HUES6 (cell line): ENCODE measurements around the gene FEM1B.

ENCODE experiments used
- H3K27ac ChIP-seq: 2 replicates; pipeline ENCODE4 v1.7.0; 2013; ENCODE audit warnings: low read depth, mild to moderate bottlenecking, low read length, inconsistent platforms
- H3K27me3 ChIP-seq: 2 replicates; pipeline ENCODE4 v1.6.1; 2013; ENCODE audit warnings: low read length; ENCODE audit not compliant: control insufficient read depth, insufficient read depth
- H3K36me3 ChIP-seq: 2 replicates; pipeline ENCODE4 v1.6.1; 2013; ENCODE audit warnings: low read length; ENCODE audit not compliant: control insufficient read depth, insufficient read depth
- H3K4me1 ChIP-seq: 2 replicates; pipeline ENCODE4 v1.6.1; 2013; ENCODE audit warnings: low read length; ENCODE audit not compliant: control insufficient read depth, insufficient read depth
- H3K4me3 ChIP-seq: 2 replicates; pipeline ENCODE4 v1.5.1; 2013; ENCODE audit warnings: low read depth, low read length
- H3K9ac ChIP-seq: one replicate; pipeline ENCODE4 v1.6.1; 2013; ENCODE audit warnings: mild to moderate bottlenecking, low read length
- H3K9me3 ChIP-seq: 2 replicates; pipeline ENCODE4 v1.6.1; 2013; ENCODE audit warnings: low read depth, low read length; ENCODE audit not compliant: control insufficient read depth, insufficient read depth

The FEM1B gene

DNA sequence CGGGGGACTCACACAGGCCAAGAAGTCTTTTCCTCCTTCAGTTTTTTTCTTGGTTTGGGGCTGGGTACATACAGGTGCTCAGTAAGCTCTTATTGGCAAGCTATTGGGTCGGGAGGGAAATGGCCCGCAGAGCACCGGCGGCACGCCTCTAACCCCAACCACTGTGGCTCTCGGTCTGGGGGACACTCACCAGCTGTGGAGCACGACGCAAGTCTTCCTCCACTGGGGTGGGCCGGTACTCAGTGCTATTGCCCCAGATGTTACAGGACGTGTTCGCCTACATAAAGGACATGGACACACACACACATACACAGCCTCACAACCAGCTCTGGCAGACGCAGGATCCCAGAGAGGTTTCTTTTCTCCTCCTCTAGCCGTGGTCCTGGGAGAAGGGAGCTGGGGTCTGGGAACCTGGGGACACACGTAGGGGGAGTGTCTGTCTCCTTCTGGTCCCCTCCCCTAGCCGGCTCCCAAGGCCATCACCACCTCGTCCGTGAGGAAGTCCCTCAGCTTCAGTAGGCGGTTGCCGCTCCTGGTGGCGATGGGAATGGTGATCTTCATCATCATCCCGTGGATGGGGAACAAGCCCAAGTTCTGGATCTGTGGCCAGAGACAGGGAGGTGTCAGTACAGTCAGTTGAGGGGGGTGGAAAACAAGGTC lies 33.4 kb downstream of the FEM1B start:
- Histone ChIP-seq H3K9ac (no peak overlapping the region), H3K27me3 (no peaks in the 10 kb centered on the region), H3K4me1 (peaks cover 15% of the 10 kb centered on the region), H3K4me3 (no peak overlapping the region), H3K36me3 (no peaks in the 10 kb centered on the region), H3K27ac (no peak overlapping the region), H3K9me3 (no peaks in the 10 kb centered on the region)

- Histone ChIP-seq H3K36me3 (no peaks in the 10 kb centered on the region), H3K9me3 (no peaks in the 10 kb centered on the region), H3K4me3 (no peak overlapping the region), H3K27me3 (no peaks in the 10 kb centered on the region), H3K27ac (no peak overlapping the region), H3K9ac (no peak overlapping the region), H3K4me1 (peaks cover 18% of the 10 kb centered on the region)
Observed at GRCh38 chr15:68311464-68311835, 33.9 kb downstream of the FEM1B start.

DNA sequence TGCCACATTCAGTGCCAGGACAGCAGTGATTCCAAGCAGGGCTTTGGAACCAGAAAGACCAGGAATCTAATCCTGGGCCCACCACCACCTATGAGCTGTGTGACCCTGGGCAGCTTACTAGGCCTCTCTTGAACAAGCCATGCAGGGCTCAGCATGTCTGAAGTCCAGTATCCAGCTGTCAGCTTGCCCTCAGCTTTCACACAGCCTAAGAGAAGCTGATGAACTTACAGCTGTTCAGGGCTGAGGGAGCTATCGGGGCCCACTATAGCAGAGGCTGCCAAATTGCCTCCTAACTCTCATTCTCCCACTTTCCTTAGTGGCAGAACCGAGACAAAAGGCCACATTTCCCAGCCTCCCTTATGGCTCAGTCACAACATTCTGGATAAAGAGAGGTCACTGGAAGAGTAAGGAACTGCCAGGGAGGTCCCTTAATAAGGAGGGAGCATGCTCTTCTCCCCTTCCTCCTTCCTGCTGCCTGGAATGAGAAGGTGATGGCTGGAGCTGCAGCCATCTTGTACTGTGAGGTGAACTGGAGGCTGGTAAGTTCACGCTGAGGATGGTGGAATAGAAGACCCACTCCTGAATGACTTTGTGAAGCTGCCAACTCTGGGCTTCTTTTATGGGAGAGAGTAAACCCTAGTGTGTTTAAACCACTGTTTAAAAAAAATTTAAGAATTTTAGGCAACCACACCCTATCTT lies 34.5 kb downstream of the FEM1B start:
- Histone ChIP-seq H3K27me3 (no peaks in the 10 kb centered on the region), H3K36me3 (no peaks in the 10 kb centered on the region), H3K4me3 (no peak overlapping the region), H3K9me3 (no peaks in the 10 kb centered on the region), H3K9ac (no peak overlapping the region), H3K4me1 (peaks cover 15% of the 10 kb centered on the region), H3K27ac (no peak overlapping the region)

GRCh38 chr15:68312701-68313204 lies 35.2 kb downstream of the FEM1B start:
- Histone ChIP-seq H3K4me1 (peaks cover 12% of the 10 kb centered on the region), H3K36me3 (no peaks in the 10 kb centered on the region), H3K9ac (no peak overlapping the region), H3K9me3 (no peaks in the 10 kb centered on the region), H3K4me3 (no peak overlapping the region), H3K27me3 (no peaks in the 10 kb centered on the region), H3K27ac (no peak overlapping the region)

DNA sequence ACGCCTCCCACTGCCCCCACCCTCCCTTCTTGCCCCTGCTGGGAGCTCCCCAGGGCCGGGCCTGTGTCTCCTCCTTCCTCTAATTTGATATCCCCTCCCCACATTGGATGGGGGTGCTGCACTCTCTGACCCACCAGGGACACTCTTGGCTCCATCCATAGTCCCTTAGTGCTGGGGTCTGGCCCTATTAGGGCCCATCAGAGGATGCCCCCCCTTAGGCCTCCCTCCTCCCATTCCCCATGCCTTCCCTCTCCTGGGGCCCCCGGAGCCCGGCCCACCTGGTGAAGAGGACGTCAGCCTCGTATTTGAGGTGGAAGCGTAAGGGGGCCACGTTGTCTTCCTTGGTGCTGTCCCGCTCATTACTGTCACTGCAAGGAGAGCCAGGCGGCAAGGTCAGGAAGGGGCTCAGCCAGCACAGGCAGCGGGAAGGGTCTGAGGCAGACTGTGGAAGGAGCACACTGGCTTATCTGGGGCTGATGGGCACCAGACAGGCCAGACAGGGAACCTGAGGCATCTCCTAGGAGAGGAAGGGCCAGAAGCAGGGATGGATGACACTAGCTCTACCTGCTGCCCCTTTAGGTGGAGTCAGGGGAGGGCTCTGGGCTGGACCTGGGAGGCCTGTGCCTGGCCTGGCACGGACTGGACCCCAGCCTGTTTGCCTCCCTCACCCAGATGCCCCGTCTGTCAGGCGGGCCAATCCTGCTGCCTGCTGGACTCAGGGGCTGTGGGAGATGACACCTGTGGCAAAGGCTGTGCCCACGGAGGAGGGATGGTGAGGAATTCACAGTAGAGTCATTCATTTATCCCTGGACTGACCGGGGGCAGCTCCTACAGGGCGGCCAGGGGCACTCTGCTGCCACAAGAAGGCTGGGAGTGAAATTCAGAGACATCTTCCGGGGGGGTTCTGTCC lies 36.2 kb downstream of the FEM1B start:
- H3K9me3 ChIP-seq: no peaks in the 10 kb centered on the region
- no peak overlapping the region for H3K9ac ChIP-seq
- H3K27me3 ChIP-seq: no peaks in the 10 kb centered on the region
- H3K4me1 ChIP-seq: peaks cover 12% of the 10 kb centered on the region
- no peaks in the 10 kb centered on the region for H3K36me3 ChIP-seq
- H3K27ac ChIP-seq: no peak overlapping the region
- no peak overlapping the region for H3K4me3 ChIP-seq

GRCh38 chr15:68314563-68314962 lies 37.0 kb downstream of the FEM1B start:
- Histone ChIP-seq H3K27me3 (no peaks in the 10 kb centered on the region), H3K27ac (no peak overlapping the region), H3K9ac (no peak overlapping the region), H3K4me3 (no peak overlapping the region), H3K36me3 (no peaks in the 10 kb centered on the region), H3K9me3 (no peaks in the 10 kb centered on the region), H3K4me1 (peaks cover 12% of the 10 kb centered on the region)

DNA sequence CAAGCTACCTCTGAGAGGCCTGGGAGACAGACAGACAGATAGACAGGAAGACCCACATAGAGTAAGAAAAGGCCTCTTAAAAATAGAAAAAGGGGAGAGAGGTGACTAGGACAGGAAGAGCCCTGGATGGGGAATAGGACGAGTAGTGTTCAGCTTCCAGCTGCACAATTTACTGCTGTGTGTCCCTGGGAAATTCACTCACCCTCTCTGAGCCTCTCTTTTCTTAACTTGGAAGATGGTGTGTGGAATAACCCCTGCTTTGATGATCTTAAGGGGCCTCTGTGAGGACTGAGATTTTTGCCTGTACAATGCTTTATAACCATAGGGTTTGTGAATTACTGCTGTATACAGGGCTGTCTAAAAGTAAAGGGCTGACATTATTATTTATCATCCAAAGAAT lies 37.5 kb downstream of the FEM1B start:
- Histone ChIP-seq H3K4me1 (peaks cover 12% of the 10 kb centered on the region), H3K27me3 (no peaks in the 10 kb centered on the region), H3K9ac (no peak overlapping the region), H3K27ac (no peak overlapping the region), H3K36me3 (no peaks in the 10 kb centered on the region), H3K4me3 (no peak overlapping the region), H3K9me3 (no peaks in the 10 kb centered on the region)

DNA sequence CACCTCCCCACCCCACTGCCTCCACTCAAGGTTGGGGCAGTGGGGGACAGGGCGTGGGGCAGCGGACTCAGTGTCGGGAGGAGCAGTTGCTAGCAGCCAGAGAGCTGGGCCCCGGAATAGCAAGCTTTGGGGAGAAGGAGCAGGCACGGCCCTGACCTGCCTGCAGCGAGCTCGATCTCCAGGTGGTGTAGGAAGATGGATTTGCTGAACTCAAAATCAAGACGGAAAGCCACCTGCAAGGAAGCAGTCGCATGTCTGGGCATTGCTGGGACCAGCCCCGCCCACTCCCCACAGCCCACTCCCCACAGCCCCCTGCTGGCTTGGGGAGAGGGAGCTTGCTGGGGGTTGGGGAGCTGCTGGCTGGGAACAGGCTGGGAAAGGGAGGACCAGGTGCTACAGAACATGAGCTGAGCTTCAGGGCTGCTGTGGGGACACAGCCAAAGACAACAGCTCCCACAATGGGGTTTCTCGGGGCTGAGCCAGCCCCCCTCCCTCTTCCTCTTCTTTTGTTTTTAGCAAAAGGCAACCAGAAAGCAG lies 38.0 kb downstream of the FEM1B start:
- no peaks in the 10 kb centered on the region for H3K36me3 ChIP-seq
- peaks cover 12% of the 10 kb centered on the region for H3K4me1 ChIP-seq
- no peak overlapping the region for H3K27ac ChIP-seq
- no peaks in the 10 kb centered on the region for H3K9me3 ChIP-seq
- no peak overlapping the region for H3K4me3 ChIP-seq
- no peaks in the 10 kb centered on the region for H3K27me3 ChIP-seq
- no peak overlapping the region for H3K9ac ChIP-seq

GRCh38 chr15:68316061-68316804 lies 38.7 kb downstream of the FEM1B start:
- Histone ChIP-seq H3K9me3 (no peaks in the 10 kb centered on the region), H3K4me1 (peaks cover 12% of the 10 kb centered on the region), H3K4me3 (no peak overlapping the region), H3K9ac (no peak overlapping the region), H3K27ac (no peak overlapping the region), H3K36me3 (no peaks in the 10 kb centered on the region), H3K27me3 (no peaks in the 10 kb centered on the region)

DNA sequence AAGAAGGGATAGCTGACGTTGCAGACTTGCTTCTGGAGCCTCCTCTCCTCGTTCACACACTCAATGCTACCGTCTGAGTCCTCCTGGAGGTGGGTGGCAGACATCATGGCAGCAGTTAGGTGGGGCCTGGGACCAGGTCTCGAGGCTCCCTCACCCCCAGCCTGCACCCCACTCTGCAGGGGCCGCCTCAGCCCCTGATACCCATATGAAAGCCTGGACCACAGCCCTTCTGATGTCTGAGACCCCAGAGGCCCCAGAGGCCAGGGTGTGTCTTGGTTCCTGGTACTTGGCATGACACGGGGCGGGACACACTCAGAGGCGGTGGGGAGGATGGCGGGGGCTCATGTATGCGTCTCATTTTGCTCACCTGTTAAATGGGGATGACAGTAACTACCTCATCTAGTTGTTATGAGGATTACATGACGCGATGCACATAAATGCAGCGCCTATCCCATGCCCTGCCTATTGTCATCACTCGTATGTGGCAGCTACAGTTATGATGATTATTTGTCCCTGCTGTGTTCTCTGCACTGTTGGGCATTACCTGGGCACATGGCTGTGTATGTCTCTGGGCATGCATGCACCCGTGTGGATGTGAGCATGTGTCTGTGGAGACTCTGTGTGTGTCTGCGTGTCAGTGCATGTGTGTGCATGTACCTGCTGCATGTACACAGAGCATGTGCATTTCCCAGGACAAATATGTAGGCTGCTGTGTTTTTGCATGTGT lies 39.9 kb downstream of the FEM1B start:
- H3K27ac ChIP-seq: no peak overlapping the region
- no peak overlapping the region for H3K9ac ChIP-seq
- H3K4me1 ChIP-seq: peaks cover 12% of the 10 kb centered on the region
- no peaks in the 10 kb centered on the region for H3K36me3 ChIP-seq
- no peaks in the 10 kb centered on the region for H3K9me3 ChIP-seq
- H3K4me3 ChIP-seq: no peak overlapping the region
- H3K27me3 ChIP-seq: no peaks in the 10 kb centered on the region
